Liver (tissue), 9 donors: ENCODE measurements around the gene TBCD. TPM values are rescaled to one million over a fixed set of nuclear protein-coding genes. Genes with fewer than 3 reads are reported as not detected.

Experiments used
- DNase-seq: peaks from one replicate; pipeline ENCODE4 v3.0.0-alpha.2; 2017; ENCODE audit warnings: low spot score
- H3K27ac ChIP-seq, 2 donors: one replicate each; pipeline ENCODE4 v1.7.0; 2013; ENCODE audit warnings: inconsistent platforms in 2 of 2, low read length in 2 of 2, control low read depth in 1 of 2, low read depth in 1 of 2, mild to moderate bottlenecking in 1 of 2
- H3K27me3 ChIP-seq, 4 donors: one replicate each; pipeline versions ENCODE4 v1.6.1 to v1.7.0; 2013; ENCODE audit warnings: low read length in 3 of 4, inconsistent platforms in 1 of 4, mild to moderate bottlenecking in 1 of 4, moderate library complexity in 1 of 4; ENCODE audit not compliant: control insufficient read depth in 4 of 4, insufficient read depth in 4 of 4
- H3K36me3 ChIP-seq, 4 donors: one replicate each; pipeline versions ENCODE4 v1.6.1 to v1.7.0; 2013; ENCODE audit warnings: low read length in 3 of 4, mild to moderate bottlenecking in 3 of 4, low read depth in 1 of 4, moderate library complexity in 1 of 4; ENCODE audit not compliant: control insufficient read depth in 4 of 4, insufficient read depth in 3 of 4
- H3K4me1 ChIP-seq, 4 donors: one replicate each; pipeline versions ENCODE4 v1.6.1 to v1.7.0; 2013; ENCODE audit warnings: low read length in 3 of 4, mild to moderate bottlenecking in 3 of 4, moderate library complexity in 1 of 4; ENCODE audit not compliant: control insufficient read depth in 4 of 4, insufficient read depth in 4 of 4
- H3K4me3 ChIP-seq, 3 donors: one replicate each; pipeline versions ENCODE4 v1.6.1 to v1.7.0; 2013; ENCODE audit warnings: low read length in 3 of 3, control low read depth in 1 of 3, low read depth in 1 of 3, mild to moderate bottlenecking in 1 of 3
- H3K9ac ChIP-seq, 2 donors: one replicate each; pipeline ENCODE4 v1.7.0; 2013; ENCODE audit warnings: low read length in 2 of 2, mild to moderate bottlenecking in 2 of 2, moderate library complexity in 2 of 2, control low read depth in 1 of 2, low read depth in 1 of 2
- H3K9me3 ChIP-seq, 4 donors: one replicate each; pipeline versions ENCODE4 v1.6.1 to v1.7.0; 2013; ENCODE audit warnings: low read length in 3 of 4; ENCODE audit not compliant: control insufficient read depth in 4 of 4
- JUND ChIP-seq, 2 donors: IDR thresholded peaks; 2 replicates each; pipeline ENCODE4 v1.6.1; 2016; ENCODE audit warnings: antibody characterized with exemption in 2 of 2
- polyA plus RNA-seq, 2 donors: library from polyadenylated mRNA; stranded (reverse) in 1 of 2; unstranded in 1 of 2; fragments of 200-250 nt in 1 of 2; fragments of >200 nt in 1 of 2; fragmentation: Nextera tagmentation in 1 of 2; extraction: Ambion mirVana in 1 of 2; gene quantifications; one replicate each; pipeline versions ENCODE4 v1.2.1 to v1.2.3, GENCODE V29; 2013 to 2015
- total RNA-seq, 2 donors: library from RNA; depleted of rRNA; stranded (reverse); fragments of >200 nt; gene quantifications; one replicate each; pipeline ENCODE4 v1.2.3, GENCODE V29; 2014
- donor health status: healthy.
- donor health status: healthy.
- donor health status: healthy.
- donor health status: healthy.
- donor health status: healthy.

Gene TBCD
- total and polyA plus RNA-seq, 4 donors = 29.8 to 42.2 (median 33.0) TPM

DNA sequence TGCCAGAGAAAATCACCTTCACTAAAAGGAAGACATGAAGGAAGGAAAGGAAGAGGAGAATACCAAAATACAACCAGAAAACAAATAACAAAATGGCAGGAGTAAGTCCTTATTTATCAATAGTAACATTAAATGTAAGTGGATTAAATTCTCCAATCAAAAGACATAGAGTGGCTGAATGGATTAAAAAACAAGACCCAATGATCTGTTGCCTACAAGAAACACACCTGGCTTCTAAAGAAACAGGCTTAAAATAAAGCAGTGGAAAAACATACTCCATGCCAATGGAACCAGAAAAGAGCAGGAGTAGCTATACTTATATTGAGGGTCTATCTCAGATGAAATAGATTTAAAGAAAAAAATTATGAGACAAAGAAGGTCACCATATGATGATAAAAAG lies 241.1 kb downstream of the TBCD start:
- Histone ChIP-seq H3K36me3 (no peaks in the 10 kb centered on the region), H3K9me3 (no peaks in the 10 kb centered on the region), H3K9ac (no peak overlapping the region), H3K4me3 (no peak overlapping the region), H3K4me1 (no peaks in the 10 kb centered on the region), H3K27me3 (no peaks in the 10 kb centered on the region), H3K27ac (no peak overlapping the region)
- no peak for DNase-seq
- no peak for TF ChIP-seq JUND (IDR thresholded peaks at IDR 0.05)

Other genes starting within 250 kb of the TBCD start
- gene FOXK2, start 232.3 kb upstream of the TBCD start, total RNA-seq = 10 to 100 TPM; 13.4 to 16.2 TPM
- 1 to 10 TPM; 3.1 to 8.3 TPM for gene FOXK2, start 232.3 kb upstream of the TBCD start, polyA plus RNA-seq
- gene WDR45B, start 103.6 kb upstream of the TBCD start, total RNA-seq = 10 to 100 TPM; 28.2 to 40.9 TPM
- gene WDR45B, start 103.6 kb upstream of the TBCD start, polyA plus RNA-seq = 10 to 100 TPM; 25.4 to 30.2 TPM
- gene RAB40B, start 53.4 kb upstream of the TBCD start, total RNA-seq = 1 to 10 TPM; 2.9 to 9.6 TPM
- 10 to 100 TPM; 11.4 to 12.1 TPM for gene RAB40B, start 53.4 kb upstream of the TBCD start, polyA plus RNA-seq
- gene FN3KRP, start 35.4 kb upstream of the TBCD start, total RNA-seq = 10 to 100 TPM; 10.1 to 15.5 TPM
- 10 to 100 TPM; 10.9 to 11.2 TPM for gene FN3KRP, start 35.4 kb upstream of the TBCD start, polyA plus RNA-seq
- 10 to 100 TPM; 18.4 to 21.5 TPM for gene FN3K, start 16.4 kb upstream of the TBCD start, total RNA-seq
- 10 to 100 TPM; 24.4 to 28.7 TPM for gene FN3K, start 16.4 kb upstream of the TBCD start, polyA plus RNA-seq
- not detected for gene ZNF750, start 88.0 kb downstream of the TBCD start, total RNA-seq
- gene ZNF750, start 88.0 kb downstream of the TBCD start, polyA plus RNA-seq = under 1 TPM; 0.02 to 0.08 TPM